Stimulated activated CD4-positive, alpha-beta T cell treated with anti-CD3 and anti-CD28 coated beads, Interleukin-2, amount 100 ng/mL, for 4 hours (primary cell): Measurements from ENCODE around the gene CDC5L.

Experiments used
- DNase-seq: peaks from one replicate; pipeline ENCODE4 v3.0.0-alpha.2; 2020; ENCODE audit warnings: low read depth

The CDC5L gene

GRCh38 chr6:44373787-44374186, 13.7 kb upstream of the CDC5L start:
- no peak for DNase-seq

GRCh38 chr6:44375071-44375470, 12.4 kb upstream of the CDC5L start:
- no peak for DNase-seq

GRCh38 chr6:44377484-44377883, 10.0 kb upstream of the CDC5L start:
- no peak for DNase-seq

DNA sequence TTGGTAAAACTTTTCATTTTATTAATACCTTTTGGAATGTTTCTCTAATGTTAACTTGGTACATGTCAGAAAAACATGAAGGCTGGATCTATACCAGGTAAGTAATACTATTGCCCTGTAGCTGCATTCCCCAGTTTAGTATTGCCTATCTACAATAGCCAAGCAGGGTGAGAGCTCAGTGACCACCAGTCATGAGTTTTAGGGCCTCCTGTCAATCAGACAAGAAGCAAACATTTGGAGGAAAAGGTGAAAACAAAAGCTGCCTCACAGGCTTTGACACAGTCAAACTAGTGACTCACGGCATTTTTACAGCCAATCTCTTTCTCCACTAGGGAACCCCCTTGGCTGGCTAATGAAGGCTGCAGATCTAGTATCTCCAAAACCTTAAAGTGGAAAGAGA, 9.5 kb upstream of the CDC5L start:
- no peak for DNase-seq

DNA sequence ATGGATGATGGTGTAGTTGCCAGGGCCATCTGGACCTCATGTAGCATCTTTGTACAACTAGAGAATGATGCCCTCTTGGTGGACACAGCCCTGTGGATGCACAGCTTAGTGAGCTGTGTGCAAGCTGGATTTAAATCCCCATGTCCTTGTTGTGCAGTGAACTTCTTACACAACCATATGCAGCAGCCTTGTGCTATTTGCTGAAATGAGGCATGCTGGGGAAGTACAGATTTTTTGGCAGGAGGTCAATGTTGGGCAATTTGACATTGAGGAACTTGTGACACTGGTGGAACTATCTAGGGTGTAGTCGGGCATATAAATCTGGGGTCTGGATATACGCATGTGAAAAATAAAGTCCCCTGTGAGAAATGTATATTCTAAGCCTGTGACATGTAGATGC, 5.8 kb upstream of the CDC5L start:
- DNase-seq, result no peak

GRCh38 chr6:44386364-44386928, 1.1 kb upstream of the CDC5L start:
- DNase-seq, result no peak

DNA sequence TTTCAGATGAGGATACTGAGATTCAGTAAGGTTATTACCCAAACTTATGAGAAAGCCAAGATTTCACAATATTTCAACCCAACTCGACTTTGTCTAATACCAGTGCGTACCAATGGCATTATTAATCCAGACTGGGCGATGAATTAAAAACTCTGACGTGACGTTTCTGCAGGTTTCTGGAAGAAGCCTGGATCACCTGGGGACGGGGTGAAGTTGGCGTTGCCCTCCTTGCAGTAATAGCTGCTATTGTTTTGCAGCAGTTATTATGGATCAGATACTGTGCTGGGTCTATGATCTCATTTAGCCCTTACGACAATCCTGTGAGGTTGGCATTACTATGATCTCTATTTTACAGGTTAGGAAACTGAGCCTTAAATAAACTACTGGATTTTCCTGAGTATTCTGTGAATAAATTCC, 569 bp upstream of the CDC5L start:
- no peak for DNase-seq

DNA sequence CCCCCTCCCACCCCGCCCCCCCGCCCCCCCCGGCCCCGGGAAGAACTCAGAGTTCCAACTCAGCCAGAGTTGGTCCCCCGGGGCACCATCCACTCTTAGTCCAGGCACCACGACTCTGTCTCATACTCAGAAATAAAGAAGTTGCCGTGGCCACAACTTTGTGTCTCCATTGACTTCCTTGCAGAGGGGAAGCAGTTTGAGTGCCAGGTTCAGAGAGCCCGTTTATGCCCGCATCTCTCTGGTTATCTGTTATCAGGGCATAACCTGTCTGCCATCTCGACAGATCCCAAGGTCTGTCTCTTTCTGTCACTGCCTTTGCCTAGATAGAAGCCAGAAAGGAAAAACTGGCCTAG, 605 bp downstream of the CDC5L start:
- no peak for DNase-seq

GRCh38 chr6:44388887-44389286, 1.4 kb downstream of the CDC5L start:
- DNase-seq, result no peak

DNA sequence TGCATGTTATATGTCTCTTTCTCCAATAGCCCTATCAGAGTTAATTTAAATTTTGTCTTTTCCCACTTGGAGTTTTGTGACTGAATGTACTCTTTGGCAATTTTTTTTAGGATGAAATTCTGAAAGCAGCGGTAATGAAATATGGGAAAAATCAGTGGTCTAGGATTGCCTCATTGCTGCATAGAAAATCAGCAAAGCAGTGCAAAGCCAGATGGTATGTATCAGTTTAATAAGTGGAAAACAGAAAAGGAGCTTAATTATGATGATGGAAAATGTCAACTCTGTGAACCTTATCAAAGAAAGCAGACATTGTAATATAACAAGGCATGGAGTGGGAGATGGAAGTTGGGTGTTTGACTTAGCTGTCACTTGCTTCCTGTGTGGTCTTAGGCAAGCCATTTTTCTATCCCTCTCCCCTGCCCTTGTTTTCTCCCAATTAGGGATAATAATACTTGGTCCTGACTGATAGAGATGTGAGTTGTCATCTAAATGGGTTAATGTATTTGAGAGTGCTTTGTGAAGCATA, 2.7 kb downstream of the CDC5L start:
- DNase-seq, result no peak

DNA sequence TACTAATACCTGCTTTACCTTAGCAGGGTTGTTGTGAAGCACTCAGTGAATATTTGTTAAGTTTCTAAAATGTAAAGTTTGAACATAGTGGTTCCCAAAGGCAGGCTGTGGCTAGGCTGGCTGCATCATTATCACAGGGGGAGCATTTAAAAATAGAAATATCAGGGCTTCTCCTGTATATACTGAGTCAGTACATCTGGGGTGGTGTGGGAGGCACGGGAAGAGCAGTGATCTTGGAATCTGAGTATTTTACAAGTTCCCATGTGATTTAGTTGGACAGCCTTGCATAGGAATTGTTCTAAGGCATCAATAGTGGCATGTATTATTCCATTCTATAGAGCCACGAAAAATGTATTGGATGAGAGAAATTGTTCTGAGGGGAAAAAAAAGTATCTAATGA, 8.0 kb downstream of the CDC5L start:
- DNase-seq, result no peak

GRCh38 chr6:44396968-44397367, 9.5 kb downstream of the CDC5L start:
- DNase-seq, result no peak

DNA sequence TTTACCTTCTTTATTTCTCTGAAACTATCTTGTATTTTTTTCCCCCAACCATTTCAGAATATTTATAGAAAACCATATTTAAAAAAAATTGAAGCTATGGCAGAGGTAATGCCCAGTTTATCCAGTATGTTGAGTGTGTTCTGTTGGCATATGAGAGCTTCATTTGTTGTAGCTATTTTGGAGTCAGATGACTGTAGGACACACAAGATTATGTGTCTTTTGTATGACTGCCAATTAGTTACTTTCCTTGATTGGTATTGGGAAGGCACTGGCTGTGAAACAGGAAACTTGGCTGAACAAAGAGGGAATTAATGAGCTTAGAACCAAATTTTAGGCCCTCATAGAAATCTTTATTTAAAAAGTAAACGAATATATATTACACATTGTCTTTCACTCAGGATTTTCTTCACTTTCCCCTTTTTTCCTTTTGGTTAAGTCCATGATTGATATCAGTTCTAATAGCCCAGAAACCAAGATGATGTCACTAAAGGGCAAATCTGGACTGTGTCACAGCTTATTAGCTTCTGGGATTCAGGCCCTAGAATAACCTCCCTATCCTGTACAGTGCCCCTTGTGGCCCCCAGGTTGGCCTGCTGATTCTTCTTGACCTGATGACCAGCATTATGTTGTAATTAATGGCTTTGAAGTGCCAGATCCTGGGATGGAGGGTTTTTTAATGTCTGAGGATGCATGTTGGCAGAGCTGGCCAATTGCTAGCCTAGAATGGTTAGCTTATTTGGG, 10.1 kb downstream of the CDC5L start:
- no peak for DNase-seq

- no peak for DNase-seq
Observed at GRCh38 chr6:44399991-44400390, 12.5 kb downstream of the CDC5L start.

DNA sequence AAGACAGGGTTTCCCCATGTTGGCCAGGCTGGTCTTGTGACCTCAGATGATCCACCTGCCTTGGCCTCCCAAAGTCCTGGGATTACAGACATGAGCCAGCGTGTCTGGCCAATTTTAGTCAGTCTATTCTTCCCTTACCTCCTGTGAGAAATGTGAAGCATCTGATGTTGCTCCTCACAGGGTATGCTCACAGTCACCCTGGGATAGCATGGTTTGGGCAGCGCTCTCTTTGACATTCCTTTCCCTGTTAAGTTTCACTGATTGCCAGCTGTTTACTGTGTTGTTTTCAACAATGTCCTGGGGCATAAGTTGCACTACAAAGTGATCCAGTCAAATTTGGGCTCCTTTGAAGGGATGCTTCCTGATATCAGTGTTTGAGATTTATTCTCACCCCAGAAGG, 13.1 kb downstream of the CDC5L start:
- DNase-seq, result no peak

DNA sequence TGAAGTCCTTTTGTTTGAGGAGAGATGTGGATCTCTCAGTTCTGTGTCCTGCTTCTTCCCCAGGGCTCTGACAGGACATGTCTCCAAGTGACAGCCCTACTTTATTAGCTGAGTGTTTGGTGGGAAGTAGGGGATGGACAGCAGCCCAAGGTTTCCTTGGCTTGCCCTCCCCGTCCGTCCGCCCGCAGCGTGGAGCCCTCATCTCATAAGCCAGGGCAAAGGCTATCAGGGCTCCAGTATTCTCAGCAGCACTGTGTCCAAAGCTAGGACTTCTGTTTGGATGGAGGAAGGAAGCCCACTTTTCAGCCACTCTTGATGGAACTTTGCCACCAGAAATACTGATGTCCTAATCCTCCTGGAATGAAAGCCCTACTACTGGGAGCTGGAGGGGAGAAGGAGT, 13.6 kb downstream of the CDC5L start:
- DNase-seq, result no peak

GRCh38 chr6:44404022-44404714, 16.7 kb downstream of the CDC5L start:
- no peak for DNase-seq

GRCh38 chr6:44404715-44405099, 17.2 kb downstream of the CDC5L start:
- no peak for DNase-seq

GRCh38 chr6:44407951-44408670, 20.6 kb downstream of the CDC5L start:
- DNase-seq, result no peak

GRCh38 chr6:44409207-44409794, 21.8 kb downstream of the CDC5L start:
- no peak for DNase-seq

- DNase-seq, result no peak
Observed at GRCh38 chr6:44410363-44410762, 22.9 kb downstream of the CDC5L start.

DNA sequence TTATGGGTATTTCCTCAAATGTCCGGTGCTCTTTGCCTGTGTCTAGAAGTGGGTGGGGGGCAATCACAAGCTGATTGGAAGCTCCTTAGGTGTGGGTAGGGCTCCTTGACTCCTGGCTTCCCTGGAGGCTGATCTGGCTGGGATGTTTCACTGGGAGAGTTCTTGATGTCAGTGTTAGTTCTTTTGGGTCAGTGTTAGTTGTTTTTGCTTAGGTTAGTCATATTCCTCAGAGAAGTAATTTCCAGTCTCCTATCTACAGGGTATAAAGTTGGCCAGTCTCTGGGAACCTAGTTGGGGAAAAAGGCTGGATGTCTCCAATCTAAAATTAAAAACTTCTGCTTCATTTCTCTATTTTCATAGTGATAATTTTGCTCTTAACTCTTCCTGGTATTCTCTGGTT, 23.6 kb downstream of the CDC5L start:
- no peak for DNase-seq
